Common myeloid progenitor, CD34-positive (primary cell): Measurements from ENCODE around the gene FBXO45.
A peak's percentile ranks its signal among the peaks of the same experiment; 100 is the strongest.
"Not testable (repeated sequence)": the region's sequence is repeated elsewhere in the genome, so short reads cannot be mapped to it uniquely, and the experiment has no call there.

Source experiments
- CTCF ChIA-PET: fragments of 350-600 bp; sonication (Branson Sonifier 250); formaldehyde crosslinking; loops from one replicate; lab custom pipeline; 2021; ENCODE audit warnings: antibody characterized with exemption; lab: Charles Lee
- POLR2A ChIA-PET: fragments of 350-600 bp; sonication (Branson Sonifier 250); formaldehyde crosslinking; loops from one replicate; lab custom pipeline; 2021; ENCODE audit warnings: antibody characterized with exemption; lab: Charles Lee
- DNase-seq, 3 donors: peaks; one replicate each; pipeline versions ENCODE4 v3.0.0 to v3.0.0-alpha.2; 2013
- H3K27ac ChIP-seq, 2 experiments: 1 replicate in 1 of 2; 2 replicates in 1 of 2; pipeline ENCODE4 v1.7.0; 2013; ENCODE audit warnings: inconsistent platforms in 2 of 2, low read length in 2 of 2, mild to moderate bottlenecking in 2 of 2, low read depth in 1 of 2, moderate library complexity in 1 of 2; ENCODE audit not compliant: severe bottlenecking in 2 of 2, insufficient read depth in 1 of 2, poor library complexity in 1 of 2
- H3K27me3 ChIP-seq, 5 experiments: replicated peaks in 2 of 5; 1 replicate in 3 of 5; 2 replicates in 2 of 5; pipeline versions ENCODE4 v1.6.1 to v1.7.0; 2013; ENCODE audit warnings: low read length in 4 of 5, mild to moderate bottlenecking in 2 of 5, moderate library complexity in 2 of 5, inconsistent platforms in 1 of 5; ENCODE audit not compliant: insufficient read depth in 5 of 5, control insufficient read depth in 4 of 5
- H3K36me3 ChIP-seq, 4 experiments: 1 replicate in 2 of 4; 2 replicates in 2 of 4; pipeline versions ENCODE4 v1.6.1 to v1.7.0; 2013; ENCODE audit warnings: low read length in 3 of 4, control low read depth in 1 of 4, mild to moderate bottlenecking in 1 of 4; ENCODE audit not compliant: control insufficient read depth in 4 of 4, insufficient read depth in 4 of 4
- H3K4me1 ChIP-seq, 4 experiments: 1 replicate in 3 of 4; 2 replicates in 1 of 4; pipeline versions ENCODE4 v1.6.1 to v1.7.1; 2013; ENCODE audit warnings: low read length in 3 of 4, mild to moderate bottlenecking in 3 of 4, control low read depth in 1 of 4, inconsistent platforms in 1 of 4, moderate library complexity in 1 of 4; ENCODE audit not compliant: control insufficient read depth in 4 of 4, insufficient read depth in 4 of 4; ENCODE audit errors: control extremely low read depth in 1 of 4
- H3K4me3 ChIP-seq, 7 experiments: 1 replicate in 4 of 7; 2 replicates in 3 of 7; pipeline versions ENCODE4 v1.5.1 to v1.7.0; 2013; ENCODE audit warnings: mild to moderate bottlenecking in 7 of 7, low read length in 6 of 7, moderate library complexity in 6 of 7, inconsistent platforms in 2 of 7, low read depth in 2 of 7, control low read depth in 1 of 7; ENCODE audit not compliant: insufficient read depth in 4 of 7, control insufficient read depth in 1 of 7; ENCODE audit errors: extremely low read depth in 1 of 7
- H3K9me3 ChIP-seq, 5 experiments: 1 replicate in 4 of 5; 2 replicates in 1 of 5; pipeline versions ENCODE4 v1.6.1 to v1.7.1; 2013; ENCODE audit warnings: low read length in 4 of 5, mild to moderate bottlenecking in 2 of 5, inconsistent platforms in 1 of 5, low read depth in 1 of 5, moderate library complexity in 1 of 5; ENCODE audit not compliant: control insufficient read depth in 4 of 5, insufficient read depth in 2 of 5; ENCODE audit errors: control extremely low read depth in 1 of 5
- WGBS: methylation state at CpG from one replicate; pipeline ENCODE4 v1.1.5; 2013; ENCODE audit not compliant: insufficient coverage; 5-methylcytosine and 5-hydroxymethylcytosine counted together

FBXO45 gene

DNA sequence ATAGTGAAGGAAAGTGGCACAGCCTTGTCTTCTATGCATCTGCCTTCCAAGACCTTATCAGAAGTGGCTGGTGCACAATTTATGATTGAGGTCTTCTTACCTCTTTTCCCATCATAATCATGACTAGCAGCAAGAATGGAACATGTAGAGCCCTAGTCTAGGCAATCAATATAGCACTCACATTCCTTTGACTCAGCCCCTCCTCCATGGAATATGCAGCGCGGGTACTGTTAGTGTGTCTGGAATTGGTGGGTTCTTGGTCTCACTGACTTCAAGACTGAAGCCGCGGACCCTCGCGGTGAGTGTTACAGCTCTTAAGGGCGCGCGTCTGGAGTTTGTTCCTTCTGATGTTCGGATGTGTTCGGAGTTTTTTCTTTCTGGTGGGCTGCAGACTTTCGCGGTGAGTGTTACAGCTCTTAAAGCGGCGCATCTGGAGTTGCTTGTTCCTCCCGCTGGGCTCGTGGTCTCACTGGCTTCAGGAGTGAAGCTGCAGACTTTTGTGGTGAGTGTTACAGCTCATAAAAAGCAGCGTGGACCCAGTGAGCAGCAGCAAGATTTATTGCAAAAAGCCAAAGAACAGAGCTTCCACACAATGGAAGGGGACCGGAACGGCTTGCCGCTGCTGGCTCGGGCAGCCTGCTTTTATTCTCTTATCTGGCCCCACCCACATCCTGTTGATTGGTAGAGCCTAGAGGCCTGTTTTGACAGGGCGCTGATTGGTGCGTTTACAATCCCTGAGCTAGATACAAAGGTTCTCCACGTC, 29.7 kb downstream of the FBXO45 start:
- POLR2A ChIA-PET: interaction anchor here (0.7 kb wide), 1 partner anchor 53 kb away, joined by 3 read pairs; no protein-coding TSS in a partner anchor
- CTCF ChIA-PET: interaction anchor here (0.9 to 3.3 kb wide), 5 partner anchors 12 to 113 kb away, joined by 3 to 9 read pairs (median 3); no protein-coding TSS in a partner anchor
- 45% methylated on average over 22 of the region's 25 CpGs for WGBS
- H3K27me3 ChIP-seq, H3K36me3 ChIP-seq, H3K9me3 ChIP-seq, H3K27ac ChIP-seq: not testable (repeated sequence)
- H3K4me1 ChIP-seq: peaks cover 0 to 15% (median 2%) of the 10 kb centered on the region in 4 experiments
- H3K4me3 ChIP-seq: peak overlapping the region; percentile 31 to 73 (median 49)
- DNase-seq: peak; percentile 54 to 90 (median 87)

- Histone ChIP-seq H3K27ac (no peak overlapping the region), H3K9me3 (no peaks in the 10 kb centered on the region), H3K4me3 (no peak overlapping the region), H3K27me3 (no peaks in the 10 kb centered on the region), H3K36me3 (no peaks in the 10 kb centered on the region), H3K4me1 (peaks cover 2 to 18% (median 4%) of the 10 kb centered on the region in 4 experiments)
- no CpG with 5 or more reads among the region's 5 CpGs for WGBS
- DNase-seq: no peak
- POLR2A ChIA-PET: no interaction called here
- CTCF ChIA-PET: no interaction called here
Measured at GRCh38 chr3:196599734-196600128, 31.3 kb downstream of the FBXO45 start.

DNA sequence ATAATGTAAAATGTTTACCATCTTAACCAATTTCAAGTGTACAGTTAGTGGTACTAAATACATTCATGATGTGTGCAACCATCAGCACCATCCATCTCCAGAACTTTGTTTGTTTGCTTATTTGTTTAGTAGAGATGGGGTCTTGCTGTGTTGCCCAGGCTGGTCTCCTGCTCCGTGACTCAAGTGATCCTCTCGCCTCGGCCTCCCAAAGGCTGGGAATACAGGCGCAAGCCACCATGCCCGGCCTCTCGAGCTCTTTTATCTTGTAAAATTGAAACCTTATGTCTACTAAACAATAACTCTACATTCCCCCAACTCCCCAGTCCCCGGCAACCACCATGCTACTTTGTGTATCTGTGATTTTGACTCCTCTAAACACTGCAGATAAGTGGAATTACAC, 31.9 kb downstream of the FBXO45 start:
- DNase-seq: no peak
- WGBS: 83% methylated on average over 1 of the region's 7 CpGs
- H3K36me3 ChIP-seq: no peaks in the 10 kb centered on the region
- no peaks in the 10 kb centered on the region for H3K27me3 ChIP-seq
- no peaks in the 10 kb centered on the region for H3K9me3 ChIP-seq
- peaks cover 2 to 18% (median 4%) of the 10 kb centered on the region in 4 experiments for H3K4me1 ChIP-seq
- no peak overlapping the region for H3K4me3 ChIP-seq
- ChIA-PET POLR2A (no interaction called here), CTCF (no interaction called here)
- no peak overlapping the region for H3K27ac ChIP-seq

DNA sequence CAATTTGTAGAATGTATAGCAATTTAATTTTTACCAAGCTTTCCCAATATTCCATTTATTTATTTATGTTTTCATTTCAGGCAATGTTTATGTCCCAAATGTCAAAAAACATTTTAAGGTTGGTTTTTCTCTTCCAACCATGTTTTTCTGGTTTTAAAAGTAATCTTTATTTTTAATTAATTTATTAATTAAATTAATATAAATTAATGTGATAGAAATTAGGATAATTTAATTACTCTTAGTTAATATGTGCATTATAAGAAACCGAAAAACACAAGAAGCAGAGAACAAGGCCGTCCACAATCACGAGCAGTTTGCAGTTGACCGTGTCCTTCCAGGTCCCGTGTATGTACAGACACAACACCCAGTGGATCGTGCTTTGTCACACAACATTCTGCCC, 34.2 kb downstream of the FBXO45 start:
- POLR2A ChIA-PET: no interaction called here
- DNase-seq: no peak
- Histone ChIP-seq H3K27me3 (no peaks in the 10 kb centered on the region), H3K4me1 (peaks cover 2 to 8% (median 4%) of the 10 kb centered on the region in 4 experiments), H3K4me3 (no peak overlapping the region), H3K36me3 (no peaks in the 10 kb centered on the region), H3K27ac (no peak overlapping the region), H3K9me3 (no peaks in the 10 kb centered on the region)
- CTCF ChIA-PET: interaction anchor here (1.1 to 15.8 kb wide), 3 partner anchors 12 to 84 kb away, joined by 3 to 306 read pairs (median 106); partner anchors contain the start of gene NRROS
- WGBS: 99% methylated on average over 6 of the region's 6 CpGs

- H3K4me3 ChIP-seq: no peak overlapping the region
- H3K9me3 ChIP-seq: no peaks in the 10 kb centered on the region
- POLR2A ChIA-PET: interaction anchor here (1.0 kb wide), 1 partner anchor 106 kb away, joined by 3 read pairs; no protein-coding TSS in a partner anchor
- H3K27me3 ChIP-seq: no peaks in the 10 kb centered on the region
- no peaks in the 10 kb centered on the region for H3K36me3 ChIP-seq
- CTCF ChIA-PET: interaction anchor here (0.7 to 15.8 kb wide), 4 partner anchors 33 to 83 kb away, joined by 3 to 306 read pairs (median 54); partner anchors contain the start of gene NRROS
- H3K4me1 ChIP-seq: peaks cover 0 to 5% (median 3%) of the 10 kb centered on the region in 4 experiments
- DNase-seq: peak in 1 of 3 donors; percentile 26
- H3K27ac ChIP-seq: no peak overlapping the region
- 80% methylated on average over 1 of the region's 7 CpGs for WGBS
Measured at GRCh38 chr3:196603683-196604082, 35.2 kb downstream of the FBXO45 start.

GRCh38 chr3:196604548-196604947, 36.1 kb downstream of the FBXO45 start:
- Histone ChIP-seq H3K36me3 (no peaks in the 10 kb centered on the region), H3K9me3 (no peaks in the 10 kb centered on the region), H3K4me1 (peaks cover 2 to 7% (median 4%) of the 10 kb centered on the region in 4 experiments), H3K4me3 (no peak overlapping the region), H3K27me3 (no peaks in the 10 kb centered on the region), H3K27ac (no peak overlapping the region)
- peak in 2 of 3 donors; percentile 49 to 73 for DNase-seq
- ChIA-PET CTCF (interaction anchor here (0.7 to 15.8 kb wide), 4 partner anchors 32 to 82 kb away, joined by 3 to 306 read pairs (median 54); partner anchors contain the start of gene NRROS), POLR2A (interaction anchor here (1.0 kb wide), 1 partner anchor 105 kb away, joined by 3 read pairs; no protein-coding TSS in a partner anchor)
- WGBS: 83% methylated on average over 10 of the region's 13 CpGs

- Histone ChIP-seq H3K4me1 (peaks cover 16 to 43% (median 42%) of the 10 kb centered on the region in 4 experiments), H3K27me3 (no peaks in the 10 kb centered on the region), H3K4me3 (no peak overlapping the region), H3K27ac (no peak overlapping the region), H3K9me3 (no peaks in the 10 kb centered on the region), H3K36me3 (no peaks in the 10 kb centered on the region)
- no CpG with 5 or more reads among the region's 2 CpGs for WGBS
- ChIA-PET POLR2A (interaction anchor here (0.8 to 1.7 kb wide), 3 partner anchors 23 to 76 kb away, joined by 3 to 25 read pairs (median 4); partner anchors contain the start of genes FBXO45 and WDR53), CTCF (interaction anchor here (0.8 to 15.8 kb wide), 16 partner anchors 11 to 226 kb away, joined by 3 to 306 read pairs (median 9); partner anchors contain the start of gene NRROS)
- DNase-seq: no peak
Measured at GRCh38 chr3:196608693-196609092, 40.2 kb downstream of the FBXO45 start.
